Upper lobe of left lung (tissue), 4 donors: Measurements from ENCODE around the gene CFTR.

Experiments used
- EP300 ChIP-seq, 4 donors: sonication (generic); formaldehyde crosslinking; IDR thresholded peaks; one replicate each; pipeline ENCODE4 v1.5.1; 2017; ENCODE audit warnings: antibody characterized with exemption in 4 of 4, control low read depth in 2 of 4
- POLR2A ChIP-seq, 4 donors: fragments of 450-650 bp; IDR thresholded peaks; one replicate each; pipeline ENCODE4 v1.5.1; 2016 to 2017; ENCODE audit warnings: antibody characterized with exemption in 4 of 4, mild to moderate bottlenecking in 2 of 4
- POLR2AphosphoS5 ChIP-seq, 2 donors: sonication (generic); formaldehyde crosslinking; IDR thresholded peaks; one replicate each; pipeline ENCODE4 v1.5.1; 2017; ENCODE audit warnings: antibody characterized with exemption in 2 of 2
- TF ChIP-seq, protein P1 (sequence below), 6 experiments: fragments of 450-650 bp in 4 of 6; fragments of 200-600 bp in 2 of 6; sonication (generic) in 2 of 6; IDR thresholded peaks; one replicate each; pipeline ENCODE4 v1.5.1; 2016 to 2019; ENCODE audit warnings: antibody characterized with exemption in 6 of 6

DNA sequence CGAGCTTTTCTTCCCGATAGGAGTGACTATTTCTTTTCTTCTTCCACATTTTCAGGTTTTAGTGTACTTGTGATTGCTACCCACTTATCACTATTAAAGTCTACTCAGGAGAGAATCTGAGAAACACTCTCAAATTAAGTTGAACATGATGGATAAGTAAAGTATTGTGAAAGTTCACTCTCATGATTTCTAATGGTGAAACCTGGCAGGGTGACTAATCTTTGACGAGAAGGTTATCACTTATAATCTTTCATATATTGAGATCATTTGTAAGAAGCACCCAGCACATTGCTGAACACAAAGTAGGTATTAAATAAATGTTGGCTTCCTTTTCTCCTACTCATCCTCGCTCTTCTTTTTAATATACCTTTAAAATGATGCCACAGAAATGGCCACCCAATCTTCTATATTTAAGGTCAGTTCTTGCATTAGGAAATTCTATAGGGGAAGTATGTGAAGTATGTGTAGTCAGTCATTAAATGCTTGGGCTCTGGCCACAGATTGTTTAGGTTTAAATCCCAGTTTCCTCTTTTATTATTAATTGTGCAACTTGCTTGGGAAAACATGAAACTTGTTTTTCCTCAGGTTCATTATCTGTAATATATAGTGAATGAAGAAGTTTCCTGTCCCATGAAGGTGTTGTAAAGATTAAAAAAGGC lies 3.1 kb upstream of the CFTR start:
- TF ChIP-seq, protein P1, sequence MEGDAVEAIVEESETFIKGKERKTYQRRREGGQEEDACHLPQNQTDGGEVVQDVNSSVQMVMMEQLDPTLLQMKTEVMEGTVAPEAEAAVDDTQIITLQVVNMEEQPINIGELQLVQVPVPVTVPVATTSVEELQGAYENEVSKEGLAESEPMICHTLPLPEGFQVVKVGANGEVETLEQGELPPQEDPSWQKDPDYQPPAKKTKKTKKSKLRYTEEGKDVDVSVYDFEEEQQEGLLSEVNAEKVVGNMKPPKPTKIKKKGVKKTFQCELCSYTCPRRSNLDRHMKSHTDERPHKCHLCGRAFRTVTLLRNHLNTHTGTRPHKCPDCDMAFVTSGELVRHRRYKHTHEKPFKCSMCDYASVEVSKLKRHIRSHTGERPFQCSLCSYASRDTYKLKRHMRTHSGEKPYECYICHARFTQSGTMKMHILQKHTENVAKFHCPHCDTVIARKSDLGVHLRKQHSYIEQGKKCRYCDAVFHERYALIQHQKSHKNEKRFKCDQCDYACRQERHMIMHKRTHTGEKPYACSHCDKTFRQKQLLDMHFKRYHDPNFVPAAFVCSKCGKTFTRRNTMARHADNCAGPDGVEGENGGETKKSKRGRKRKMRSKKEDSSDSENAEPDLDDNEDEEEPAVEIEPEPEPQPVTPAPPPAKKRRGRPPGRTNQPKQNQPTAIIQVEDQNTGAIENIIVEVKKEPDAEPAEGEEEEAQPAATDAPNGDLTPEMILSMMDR (IDR thresholded peaks at IDR 0.05), result no peak
- TF ChIP-seq POLR2A (IDR thresholded peaks at IDR 0.05) (no peak), POLR2AphosphoS5 (IDR thresholded peaks at IDR 0.05) (no peak), EP300 (IDR thresholded peaks at IDR 0.05) (no peak)
